ENCODE results near the gene STARD9. TPM values are rescaled to one million over a fixed set of nuclear protein-coding genes. Genes with fewer than 3 reads are reported as not detected.
"Not testable (repeated sequence)": the region's sequence is repeated elsewhere in the genome, so short reads cannot be mapped to it uniquely, and the experiment has no call there.

Gene STARD9
- total RNA-seq, 2 donors from 2014 or later = 19.0 to 20.8 TPM

- no peak for DNase-seq (ENCODE audit: low spot score)
- intact Hi-C loops (cut with DNase I) = loop anchor here in 1 of 2 donors (10.0 kb wide), 1 partner anchor 189 kb away; the partner anchor contains the start of gene TTBK2
Measured at GRCh38 chr15:42735382-42736165, 160.2 kb downstream of the STARD9 start.

GRCh38 chr15:42736178-42736792 is 160.9 kb downstream of the STARD9 start:
- no peak for DNase-seq (ENCODE audit: low spot score)

GRCh38 chr15:42736793-42737528 is 161.6 kb downstream of the STARD9 start, which contains the start of gene CDAN1:
CDAN1 (minus strand) TSS chr15:42737128; CDS start chr15:42737102, 26 bp downstream.
- intact Hi-C loops (cut with DNase I) = loop anchor here in 1 of 2 donors (10.0 kb wide), 1 partner anchor 188 kb away; the partner anchor contains the start of gene TTBK2
- DNase-seq (ENCODE audit: low spot score) = peak; percentile 98

More at GRCh38 chr15:42736178-42736792, 160.9 kb downstream of the STARD9 start:
- intact Hi-C loops (cut with DNase I) = loop anchor here in 1 of 2 donors (10.0 kb wide), 1 partner anchor 189 kb away; the partner anchor contains the start of gene TTBK2

- no peak for DNase-seq (ENCODE audit: low spot score)
- intact Hi-C loops (cut with DNase I) = loop anchor here in 1 of 2 donors (10.0 kb wide), 1 partner anchor 187 kb away; the partner anchor contains the start of gene TTBK2
Measured at GRCh38 chr15:42737529-42738328, 162.3 kb downstream of the STARD9 start.

- intact Hi-C loops (cut with DNase I) = no loop called here
- no peak for DNase-seq (ENCODE audit: low spot score)
Measured at GRCh38 chr15:42741710-42742109, 166.3 kb downstream of the STARD9 start.

GRCh38 chr15:42742149-42742548 is 166.7 kb downstream of the STARD9 start:
- intact Hi-C loops (cut with DNase I) = no loop called here
- no peak for DNase-seq (ENCODE audit: low spot score)

GRCh38 chr15:42744195-42744594 is 168.8 kb downstream of the STARD9 start:
- DNase-seq (ENCODE audit: low spot score) = no peak
- intact Hi-C loops (cut with DNase I) = no loop called here

- intact Hi-C loops (cut with DNase I) = no loop called here
- no peak for DNase-seq (ENCODE audit: low spot score)
Measured at GRCh38 chr15:42749266-42749665, 173.9 kb downstream of the STARD9 start.

GRCh38 chr15:42750306-42750705 is 174.9 kb downstream of the STARD9 start:
- intact Hi-C loops (cut with DNase I) = no loop called here
- no peak for DNase-seq (ENCODE audit: low spot score)

GRCh38 chr15:42759093-42759492 is 183.7 kb downstream of the STARD9 start:
- intact Hi-C loops (cut with DNase I) = no loop called here
- no peak for DNase-seq (ENCODE audit: low spot score)

GRCh38 chr15:42760759-42761158 is 185.4 kb downstream of the STARD9 start:
- no peak for DNase-seq (ENCODE audit: low spot score)
- intact Hi-C loops (cut with DNase I) = no loop called here

- DNase-seq (ENCODE audit: low spot score); intact Hi-C loops (cut with DNase I): not testable (repeated sequence)
Measured at GRCh38 chr15:42761813-42762212, 186.4 kb downstream of the STARD9 start.

GRCh38 chr15:42764154-42764731 is 188.8 kb downstream of the STARD9 start:
- intact Hi-C loops (cut with DNase I) = not testable (repeated sequence)

GRCh38 chr15:42766109-42766508 is 190.7 kb downstream of the STARD9 start:
- DNase-seq (ENCODE audit: low spot score); intact Hi-C loops (cut with DNase I): not testable (repeated sequence)

More at GRCh38 chr15:42764154-42764731, 188.8 kb downstream of the STARD9 start:
- DNase-seq (ENCODE audit: low spot score) = not testable (repeated sequence)

Measured in posterior vena cava (tissue), 2 donors.